Activated CD8-positive, alpha-beta T cell treated with anti-CD3 and anti-CD28 coated beads for 36 hours (primary cell): ENCODE results near the gene ZNF548. TPM values are rescaled to one million over a fixed set of nuclear protein-coding genes. Genes with fewer than 3 reads are reported as not detected.
A peak's percentile ranks its signal among the peaks of the same experiment; 100 is the strongest.

ENCODE experiments used
- ATAC-seq: fragments of 200-7000 bp; cut with Tn5 transposase; one replicate; pipeline ENCODE4 v1.10.0; 2021; ENCODE audit warnings: mild to moderate bottlenecking, moderate library complexity
- CTCF ChIA-PET: fragments of 350-600 bp; sonication (Branson Sonifier 250); formaldehyde crosslinking; loops from one replicate; lab custom pipeline; 2021; ENCODE audit warnings: antibody characterized with exemption; lab: Charles Lee
- POLR2A ChIA-PET: fragments of 350-600 bp; sonication (Branson Sonifier 250); formaldehyde crosslinking; loops from one replicate; lab custom pipeline; 2021; ENCODE audit warnings: antibody characterized with exemption; lab: Charles Lee
- DNase-seq: peaks from one replicate; pipeline ENCODE4 v3.0.0-alpha.2; 2020
- H3K27ac Mint-ChIP-seq: one replicate; pipeline ENCODE4 v1.8.0; 2021; ENCODE audit warnings: mild to moderate bottlenecking, mixed read lengths
- H3K27me3 Mint-ChIP-seq: one replicate; pipeline ENCODE4 v1.8.0; 2021; ENCODE audit warnings: mixed read lengths
- H3K36me3 Mint-ChIP-seq: one replicate; pipeline ENCODE4 v1.8.0; 2021; ENCODE audit warnings: low read depth, mixed read lengths
- H3K4me1 Mint-ChIP-seq: one replicate; pipeline ENCODE4 v1.8.0; 2021; ENCODE audit warnings: low read depth, mixed read lengths
- H3K4me3 Mint-ChIP-seq: one replicate; pipeline ENCODE4 v1.8.0; 2021; ENCODE audit warnings: mild to moderate bottlenecking, moderate library complexity, mixed read lengths
- H3K9me3 Mint-ChIP-seq: one replicate; pipeline ENCODE4 v1.8.0; 2021; ENCODE audit warnings: mixed read lengths
- intact Hi-C: fragments of 100-400 bp; cut with micrococcal nuclease; formaldehyde crosslinking; loops from one replicate; pipeline ENCODE4 v1.10.0; 2022
- total RNA-seq, 2 experiments: library from RNA; stranded (reverse); gene quantifications; one replicate each; pipeline ENCODE4 v1.2.3, GENCODE V29; 2021
- TF ChIP-seq, protein P1 (sequence below): fragments of 200-600 bp; IDR thresholded peaks from one replicate; pipeline ENCODE4 v1.8.0; 2022; ENCODE audit warnings: antibody characterized with exemption, mild to moderate bottlenecking

ZNF548 gene
- total RNA-seq, 2 experiments from 2014 or later = 23.9 to 24.6 TPM

DNA sequence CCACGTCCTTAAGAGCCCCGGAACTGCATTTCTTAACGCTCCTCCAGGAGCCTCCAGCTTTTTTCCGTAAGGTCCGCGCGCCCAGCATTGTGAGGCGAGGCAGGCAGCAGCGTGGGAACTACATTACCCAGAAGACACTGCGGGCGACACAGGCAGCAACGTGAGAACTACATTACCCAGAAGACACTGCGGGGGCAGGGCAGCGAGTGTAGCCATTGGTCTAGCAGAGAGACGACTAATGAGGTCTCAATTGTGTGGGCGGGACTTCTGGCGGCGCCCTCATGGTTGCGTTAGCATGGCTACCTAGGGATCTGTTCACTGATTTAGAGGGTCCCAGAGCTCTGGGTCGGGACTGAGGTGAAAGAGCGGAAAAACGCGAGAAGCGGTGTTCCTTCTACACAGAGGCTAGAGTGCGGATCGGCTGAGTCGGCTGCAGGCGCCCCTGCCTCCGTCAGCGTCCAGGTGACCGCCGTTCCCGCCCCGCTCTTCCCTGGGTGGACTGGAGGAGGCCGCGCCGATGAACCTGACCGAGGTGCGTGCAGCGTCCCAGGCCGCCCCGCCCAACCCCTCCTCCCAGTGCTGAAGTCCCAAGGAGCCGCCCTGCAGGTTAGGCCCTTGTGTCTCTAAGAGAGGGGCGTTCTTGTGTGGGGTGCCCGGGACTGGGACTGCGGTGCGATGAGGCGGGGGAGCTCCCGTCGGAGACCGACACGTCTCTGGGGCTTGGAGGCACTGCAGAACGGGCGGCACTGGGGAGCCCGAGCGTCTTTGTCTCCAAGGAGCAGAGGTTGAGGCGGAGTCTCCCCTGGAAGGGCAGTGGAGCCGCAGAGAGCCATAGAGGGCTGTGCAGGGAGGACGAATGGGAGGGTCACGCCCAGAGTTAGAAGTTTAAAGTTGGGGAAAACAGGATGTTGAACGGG lies 45.7 kb downstream of the ZNF548 start, which contains the start of gene ZNF749:
TSS of gene ZNF749 (plus strand) at position 264 of the 917 bp plus-strand sequence. CDS start at position 518, 254 bp downstream.
- peak; percentile 98 for ATAC-seq
- Mint-ChIP-seq H3K27me3 (no peaks in the 10 kb centered on the region), H3K4me3 (peak within 1 kb of the TSS; percentile 87), H3K36me3 (peaks cover 51% of the 10 kb centered on the region), H3K9me3 (peaks cover 23% of the 10 kb centered on the region), H3K27ac (peak within 1 kb of the TSS; percentile 90), H3K4me1 (peaks cover 32% of the 10 kb centered on the region)
- ChIA-PET POLR2A (interaction anchor here (0.6 to 2.0 kb wide), 13 partner anchors 16 to 867 kb away, joined by 3 to 7 read pairs (median 3); partner anchors contain the start of genes ZNF154, ZNF530 and ZNF773), CTCF (interaction anchor here (1.0 to 1.8 kb wide), 3 partner anchors 9 to 42 kb away, joined by 3 read pairs; partner anchors contain the start of gene ZNF772)
- intact Hi-C loops = no loop called here
- peak; percentile 100 for DNase-seq
- TF ChIP-seq, protein P1, sequence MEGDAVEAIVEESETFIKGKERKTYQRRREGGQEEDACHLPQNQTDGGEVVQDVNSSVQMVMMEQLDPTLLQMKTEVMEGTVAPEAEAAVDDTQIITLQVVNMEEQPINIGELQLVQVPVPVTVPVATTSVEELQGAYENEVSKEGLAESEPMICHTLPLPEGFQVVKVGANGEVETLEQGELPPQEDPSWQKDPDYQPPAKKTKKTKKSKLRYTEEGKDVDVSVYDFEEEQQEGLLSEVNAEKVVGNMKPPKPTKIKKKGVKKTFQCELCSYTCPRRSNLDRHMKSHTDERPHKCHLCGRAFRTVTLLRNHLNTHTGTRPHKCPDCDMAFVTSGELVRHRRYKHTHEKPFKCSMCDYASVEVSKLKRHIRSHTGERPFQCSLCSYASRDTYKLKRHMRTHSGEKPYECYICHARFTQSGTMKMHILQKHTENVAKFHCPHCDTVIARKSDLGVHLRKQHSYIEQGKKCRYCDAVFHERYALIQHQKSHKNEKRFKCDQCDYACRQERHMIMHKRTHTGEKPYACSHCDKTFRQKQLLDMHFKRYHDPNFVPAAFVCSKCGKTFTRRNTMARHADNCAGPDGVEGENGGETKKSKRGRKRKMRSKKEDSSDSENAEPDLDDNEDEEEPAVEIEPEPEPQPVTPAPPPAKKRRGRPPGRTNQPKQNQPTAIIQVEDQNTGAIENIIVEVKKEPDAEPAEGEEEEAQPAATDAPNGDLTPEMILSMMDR = no peak

DNA sequence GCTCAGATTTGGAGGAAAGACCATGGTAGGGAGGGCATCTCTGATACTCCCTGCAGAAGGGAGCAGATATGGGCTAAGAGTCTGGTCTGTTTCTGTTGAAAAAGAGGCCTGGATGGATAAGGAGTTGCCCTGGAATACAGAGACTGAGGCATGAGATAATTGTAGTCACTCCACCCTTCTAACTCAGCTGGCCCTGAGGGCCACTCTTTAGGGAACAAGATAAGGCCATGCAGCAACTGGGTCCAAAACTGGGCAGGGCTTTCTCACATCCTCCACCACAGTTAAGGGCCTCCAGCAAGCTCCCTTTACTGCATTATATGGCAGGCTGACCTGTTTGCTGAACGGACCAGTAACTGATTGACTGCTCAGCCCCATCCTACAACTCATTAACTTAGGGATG lies 46.8 kb downstream of the ZNF548 start:
- POLR2A ChIA-PET = interaction anchor here (0.9 to 2.0 kb wide), 5 partner anchors 32 to 868 kb away, joined by 3 to 7 read pairs (median 3); partner anchors contain the start of gene ZNF154
- ATAC-seq (no peak), DNase-seq (no peak)
- intact Hi-C loops = no loop called here
- Mint-ChIP-seq H3K9me3 (peaks cover 29% of the 10 kb centered on the region), H3K36me3 (peaks cover 57% of the 10 kb centered on the region), H3K27ac (peak overlapping the region; percentile 90), H3K4me1 (peaks cover 32% of the 10 kb centered on the region), H3K27me3 (no peaks in the 10 kb centered on the region), H3K4me3 (peak overlapping the region; percentile 87)
- CTCF ChIA-PET = interaction anchor here (1.0 kb wide), 1 partner anchor 29 kb away, joined by 3 read pairs; no protein-coding TSS in a partner anchor
- TF ChIP-seq, protein P1 = no peak

DNA sequence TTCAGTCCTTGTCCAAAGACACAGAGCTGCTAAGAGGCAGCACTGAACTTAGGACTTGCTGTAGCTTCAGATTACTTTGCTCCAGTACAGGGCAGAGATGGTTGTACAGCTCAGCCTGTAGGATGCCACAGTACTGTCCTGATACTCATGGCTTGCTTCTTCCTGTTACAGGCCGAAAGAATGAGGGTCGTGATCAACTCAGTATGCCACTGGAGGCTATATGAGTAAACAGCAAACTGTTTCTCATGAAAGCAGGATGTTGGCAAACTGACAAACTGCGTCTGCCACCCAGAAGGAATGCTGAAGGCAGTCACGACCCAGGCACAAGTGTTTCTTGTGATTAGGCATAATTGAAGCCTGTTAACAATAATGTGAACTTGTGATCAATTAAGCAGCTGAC lies 48.3 kb downstream of the ZNF548 start:
- no peak for DNase-seq
- TF ChIP-seq, protein P1 = no peak
- Mint-ChIP-seq H3K36me3 (peaks cover 72% of the 10 kb centered on the region), H3K27ac (no peak overlapping the region), H3K9me3 (peaks cover 42% of the 10 kb centered on the region), H3K27me3 (no peaks in the 10 kb centered on the region), H3K4me1 (peaks cover 32% of the 10 kb centered on the region), H3K4me3 (no peak overlapping the region)
- intact Hi-C loops = no loop called here
- ChIA-PET POLR2A (no interaction called here), CTCF (no interaction called here)
- ATAC-seq = no peak

DNA sequence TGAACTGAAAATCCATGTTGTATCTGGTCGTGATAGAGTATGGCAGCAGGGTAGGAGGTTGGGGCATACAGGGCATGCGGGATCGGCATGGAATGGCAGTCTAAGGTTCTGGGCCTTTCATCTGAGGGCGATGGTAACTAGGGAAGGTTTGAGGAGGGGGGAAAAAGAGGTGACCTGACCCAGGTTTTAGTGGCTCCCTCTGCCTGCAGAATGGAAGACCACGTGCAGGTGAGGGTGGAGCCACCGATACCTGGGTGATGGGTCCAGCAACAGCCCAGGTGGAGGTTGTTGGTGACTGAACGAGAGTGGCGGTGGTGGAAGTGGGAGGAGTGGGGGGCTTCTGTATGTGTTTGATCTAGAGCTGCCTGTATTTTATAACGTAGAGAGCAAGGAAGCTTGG lies 49.3 kb downstream of the ZNF548 start:
- POLR2A ChIA-PET = no interaction called here
- H3K4me3 Mint-ChIP-seq = no peak overlapping the region
- ATAC-seq (no peak), DNase-seq (no peak)
- no peaks in the 10 kb centered on the region for H3K27me3 Mint-ChIP-seq
- peaks cover 52% of the 10 kb centered on the region for H3K9me3 Mint-ChIP-seq
- peaks cover 32% of the 10 kb centered on the region for H3K4me1 Mint-ChIP-seq
- TF ChIP-seq, protein P1 = no peak
- CTCF ChIA-PET = no interaction called here
- no peak overlapping the region for H3K27ac Mint-ChIP-seq
- intact Hi-C loops = no loop called here
- peaks cover 82% of the 10 kb centered on the region for H3K36me3 Mint-ChIP-seq
